GM03348 (cell line): ENCODE data around the gene HCRTR1.

Experiments used
- DNase-seq: peaks from one replicate; pipeline ENCODE4 v3.0.0; 2012; ENCODE audit warnings: low spot score

The HCRTR1 gene

DNA sequence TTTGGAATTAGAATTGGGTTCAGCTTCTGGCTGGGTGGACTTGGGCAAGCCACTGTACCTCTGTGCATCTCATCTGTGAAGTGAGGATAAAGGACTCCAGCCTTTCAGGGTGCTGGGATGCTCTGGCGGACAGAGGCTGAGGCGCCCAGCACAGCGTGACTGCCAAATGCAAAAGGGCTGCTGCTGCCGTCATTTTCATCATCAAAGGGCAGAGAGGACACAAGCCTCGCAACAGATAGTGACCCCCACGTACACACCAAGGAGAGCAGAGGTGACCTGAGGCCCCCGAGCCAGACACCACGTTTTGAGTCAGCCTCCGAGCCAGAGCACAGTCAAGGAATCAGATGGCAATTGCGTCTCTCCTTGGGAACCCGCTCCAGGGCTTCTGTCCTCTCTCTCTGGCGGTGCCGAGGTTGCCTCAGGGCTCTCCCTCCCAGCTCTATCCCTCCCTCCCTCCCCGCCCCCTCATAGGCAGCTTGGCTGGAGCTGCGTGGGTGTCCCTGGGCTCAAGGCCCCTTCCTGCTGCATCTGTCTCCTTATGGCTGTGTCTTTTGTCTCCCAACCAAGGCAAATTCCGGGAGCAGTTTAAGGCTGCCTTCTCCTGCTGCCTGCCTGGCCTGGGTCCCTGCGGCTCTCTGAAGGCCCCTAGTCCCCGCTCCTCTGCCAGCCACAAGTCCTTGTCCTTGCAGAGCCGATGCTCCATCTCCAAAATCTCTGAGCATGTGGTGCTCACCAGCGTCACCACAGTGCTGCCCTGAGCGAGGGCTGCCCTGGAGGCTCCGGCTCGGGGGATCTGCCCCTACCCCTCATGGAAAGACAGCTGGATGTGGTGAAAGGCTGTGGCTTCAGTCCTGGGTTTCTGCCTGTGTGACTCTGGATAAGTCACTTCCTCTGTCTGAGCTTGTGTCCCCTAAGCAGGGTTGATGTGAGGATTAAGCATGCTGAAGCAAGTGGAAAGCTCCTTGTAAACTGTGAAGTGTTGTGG is 9.0 kb downstream of the HCRTR1 start:
- peak; percentile 70 for DNase-seq

- no peak for DNase-seq
Measured at GRCh38 chr1:31627301-31627929, 9.9 kb downstream of the HCRTR1 start.

GRCh38 chr1:31627930-31628559 is 10.6 kb downstream of the HCRTR1 start:
- peak; percentile 52 for DNase-seq

DNA sequence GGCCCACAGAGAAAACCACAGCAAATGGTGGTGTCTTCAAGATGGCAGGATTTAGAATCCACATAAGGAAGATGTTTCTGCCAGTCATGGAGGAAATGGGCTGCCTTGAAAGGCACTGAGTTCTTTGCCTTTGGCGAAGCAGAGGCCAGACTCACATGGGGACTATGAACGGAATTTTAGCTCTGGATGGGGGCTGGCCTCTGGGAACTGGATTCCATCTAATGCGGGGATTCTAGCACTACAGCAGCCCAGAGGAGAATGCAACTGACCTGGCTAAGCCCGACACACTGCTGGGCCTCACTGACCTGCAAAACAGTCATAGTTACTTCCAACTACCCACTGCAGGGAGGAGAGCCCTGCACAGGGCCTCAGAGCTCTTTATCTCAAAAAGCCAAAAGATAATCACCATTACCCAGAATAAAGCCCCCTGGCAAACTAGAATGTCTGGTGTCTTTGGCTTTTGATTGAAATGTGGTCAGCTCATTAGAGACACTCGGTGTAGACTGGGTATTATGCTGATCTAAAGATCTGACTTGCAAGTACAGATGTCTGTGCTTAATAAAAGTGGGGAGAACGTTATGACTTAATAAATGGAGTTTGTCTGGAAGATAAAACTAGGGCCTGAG is 11.6 kb downstream of the HCRTR1 start:
- DNase-seq: no peak

- no peak for DNase-seq
Measured at GRCh38 chr1:31632649-31633048, 15.2 kb downstream of the HCRTR1 start.

GRCh38 chr1:31633117-31633516 is 15.6 kb downstream of the HCRTR1 start:
- no peak for DNase-seq

DNA sequence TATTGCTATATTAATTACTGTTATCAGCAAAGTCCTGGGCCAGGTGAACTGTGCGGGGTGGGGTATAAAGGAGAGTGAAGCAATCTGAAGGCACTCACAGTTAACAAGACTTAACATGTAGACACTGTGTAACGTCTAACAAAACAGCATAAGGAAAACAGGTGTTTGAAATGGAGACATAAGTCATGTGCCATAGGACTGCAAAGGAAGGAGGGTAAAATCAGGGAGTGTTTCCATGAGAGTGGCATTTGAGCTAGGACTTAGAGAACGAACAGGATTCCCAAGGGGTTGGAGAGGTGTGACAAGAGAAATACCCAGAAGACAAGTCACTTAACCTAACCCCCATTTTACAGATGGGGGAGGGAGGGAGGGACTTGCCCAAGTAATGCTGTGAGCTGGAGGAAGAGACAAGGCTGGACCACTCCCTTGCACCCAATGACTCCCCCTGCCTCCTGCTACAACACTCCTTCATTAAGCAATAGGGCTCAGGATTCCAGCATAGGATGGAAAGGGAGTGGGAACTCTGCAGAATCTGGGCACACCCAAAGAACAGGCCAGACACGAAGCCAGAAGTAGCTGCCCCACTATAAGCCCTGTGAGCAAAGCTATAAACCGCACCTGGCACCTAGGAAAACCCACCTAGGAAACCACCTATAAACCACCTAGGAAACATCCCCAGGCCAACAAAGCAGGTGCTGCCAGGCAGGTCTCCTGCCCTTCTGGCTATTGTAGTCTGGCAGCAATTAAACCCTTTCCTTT is 20.6 kb downstream of the HCRTR1 start:
- no peak for DNase-seq

- peak; percentile 84 for DNase-seq
Measured at GRCh38 chr1:31639543-31639942, 22.1 kb downstream of the HCRTR1 start.

GRCh38 chr1:31640179-31640578 is 22.7 kb downstream of the HCRTR1 start:
- no peak for DNase-seq

- no peak for DNase-seq
Measured at GRCh38 chr1:31640964-31641363, 23.5 kb downstream of the HCRTR1 start.

DNA sequence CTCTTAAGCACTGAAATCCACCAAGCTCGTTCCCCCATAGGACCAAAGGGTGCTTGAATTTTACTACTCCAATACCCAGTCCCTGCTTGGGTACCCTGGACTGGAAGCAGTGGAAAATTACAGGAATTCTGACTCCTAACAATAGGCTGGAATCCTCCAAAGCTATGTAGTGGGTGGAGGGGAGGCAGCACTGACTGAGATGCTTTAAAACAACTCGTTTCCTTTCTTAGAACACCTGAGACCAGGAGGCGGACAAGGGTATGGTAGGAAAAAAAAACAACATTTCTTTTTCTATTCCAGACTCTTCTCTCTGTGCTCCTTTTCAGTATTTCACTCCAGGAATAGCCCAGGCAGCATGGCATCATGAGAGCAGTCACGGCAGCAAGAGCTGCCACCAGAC is 24.9 kb downstream of the HCRTR1 start:
- no peak for DNase-seq

DNA sequence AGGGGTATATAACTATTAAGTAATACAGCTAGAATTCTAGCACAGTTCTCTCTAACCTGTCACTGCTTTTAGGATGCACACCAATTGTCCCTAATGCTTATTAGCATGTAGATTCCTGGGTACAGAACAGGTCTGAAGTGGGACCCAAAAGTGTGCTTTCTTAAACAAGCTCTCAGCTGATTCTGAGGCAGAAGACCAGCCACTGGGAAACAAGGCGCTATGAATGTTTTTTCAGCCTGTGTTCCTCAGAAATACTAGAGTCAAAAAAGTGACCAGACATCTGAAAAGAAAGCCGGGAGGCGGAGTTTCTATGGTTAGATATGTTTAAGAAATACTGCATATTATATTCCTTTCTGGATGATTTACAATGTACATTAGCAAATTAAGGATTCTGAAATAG is 25.4 kb downstream of the HCRTR1 start:
- no peak for DNase-seq

DNA sequence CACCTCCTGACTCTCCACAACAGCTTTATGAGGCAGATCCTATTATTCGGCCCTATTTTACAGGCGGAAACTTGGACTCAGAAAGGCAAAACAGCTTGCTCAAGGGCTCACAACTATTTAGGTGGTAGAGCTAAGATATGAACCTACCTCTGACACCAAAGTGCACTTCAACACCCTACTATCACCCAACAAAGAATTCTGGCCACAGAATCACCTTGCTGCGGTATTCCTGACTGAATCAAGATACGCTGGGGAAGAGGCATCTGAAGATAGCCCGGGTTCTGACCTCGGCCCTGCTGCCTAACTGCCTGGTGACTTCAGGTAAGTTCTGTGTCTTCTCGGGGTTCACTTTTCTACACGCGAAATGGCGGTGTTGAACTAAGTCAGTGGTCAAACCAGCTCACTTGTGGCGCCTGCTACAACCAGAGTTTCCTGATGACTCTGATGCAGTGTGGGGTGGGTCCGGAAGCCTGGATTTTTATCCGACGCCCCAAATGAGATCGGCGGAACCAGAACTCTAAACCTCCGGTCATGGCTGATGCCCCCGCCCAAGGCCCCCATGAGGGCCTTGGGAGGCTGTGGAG is 26.6 kb downstream of the HCRTR1 start:
- DNase-seq: no peak

GRCh38 chr1:31644560-31645273 is 27.2 kb downstream of the HCRTR1 start, which contains the start of gene PEF1:
Gene PEF1, minus strand, starts transcription at chr1:31644876. Its CDS starts 12 bp downstream, at chr1:31644864.
- DNase-seq: peak; percentile 100

DNA sequence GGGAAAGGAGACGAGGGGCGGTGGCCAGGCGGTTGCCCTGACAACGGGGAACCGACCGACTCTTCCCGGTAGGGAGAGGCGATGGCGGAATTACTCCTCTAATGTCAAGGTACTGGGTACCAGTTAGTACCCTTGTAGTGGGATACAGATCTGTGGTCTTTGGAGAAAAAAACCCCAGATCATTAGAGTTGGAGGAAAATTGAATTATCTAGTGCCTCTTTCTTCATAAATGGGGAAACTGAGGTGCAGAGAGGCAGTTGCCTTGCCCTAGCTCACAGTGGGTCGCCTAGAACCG is 27.7 kb downstream of the HCRTR1 start:
- no peak for DNase-seq

GRCh38 chr1:31646259-31646960 is 28.9 kb downstream of the HCRTR1 start:
- DNase-seq: no peak

- DNase-seq: peak; percentile 68
Measured at GRCh38 chr1:31647106-31647505, 29.6 kb downstream of the HCRTR1 start.

DNA sequence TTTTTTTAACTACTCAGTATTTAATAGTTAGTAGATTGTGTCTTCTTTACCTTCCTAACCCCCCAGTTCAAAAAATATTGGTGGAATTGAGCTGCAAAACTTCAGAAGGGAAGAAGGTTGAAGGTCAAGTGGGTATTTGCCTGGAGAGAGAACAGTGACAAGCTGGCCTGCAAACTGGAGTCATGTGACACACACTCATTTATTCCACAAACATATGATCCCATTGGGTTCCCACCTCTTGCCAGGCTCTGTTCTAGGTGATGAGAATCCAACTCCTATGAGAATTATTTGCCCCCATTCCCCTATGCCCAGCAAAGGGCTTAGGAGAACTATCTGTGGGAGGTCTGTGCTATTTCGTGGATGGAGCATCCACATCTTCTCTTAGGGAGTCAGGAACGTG is 30.7 kb downstream of the HCRTR1 start:
- DNase-seq: no peak

DNA sequence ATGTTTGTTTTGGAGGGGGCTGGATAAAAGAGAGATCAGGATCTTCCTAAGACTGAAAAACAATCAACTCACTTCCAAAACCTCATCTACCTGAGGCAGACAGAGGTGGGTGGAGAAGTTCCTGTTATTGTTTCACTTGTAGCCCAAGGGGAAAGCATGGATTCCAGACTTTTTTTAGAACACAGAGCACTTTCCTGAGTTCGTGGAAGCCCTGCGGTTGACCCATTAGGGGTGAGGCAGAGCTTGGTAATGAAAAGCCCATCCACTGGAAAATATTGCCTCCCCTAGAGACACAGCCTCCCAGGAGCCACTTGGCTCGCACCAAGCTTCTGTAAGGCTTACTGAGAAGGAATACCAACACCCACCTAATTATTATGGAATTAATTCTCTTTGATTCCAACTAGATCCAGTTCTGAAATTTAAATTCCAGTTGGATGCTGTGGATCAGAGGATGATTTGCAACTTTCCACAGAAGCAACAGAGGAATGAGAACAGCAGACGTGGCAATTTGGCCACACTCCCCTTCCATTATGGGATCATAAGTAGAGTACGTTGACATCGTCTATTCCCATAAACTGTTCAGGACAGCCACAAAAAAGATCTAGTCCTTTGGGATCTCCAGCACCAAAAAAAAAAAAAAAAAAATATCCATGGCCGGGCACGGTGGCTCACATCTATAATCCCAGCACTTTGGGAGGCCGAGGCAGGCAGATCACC is 31.3 kb downstream of the HCRTR1 start:
- no peak for DNase-seq
